ENCODE measurements around the gene SARDH. TPM values are rescaled to one million over a fixed set of nuclear protein-coding genes. Genes with fewer than 3 reads are reported as not detected.

The SARDH gene
- total RNA-seq, 3 donors from 2014 or later: 0.23 to 2.1 (median 0.46) TPM

GRCh38 chr9:133762488-133763271 is 24.5 kb upstream of the SARDH start:
- H3K9me3 ChIP-seq: peaks cover 9% of the 10 kb centered on the region
- H3K36me3 ChIP-seq (ENCODE audit: low read depth): no peaks in the 10 kb centered on the region
- no peak for DNase-seq
- TF ChIP-seq CTCF (IDR thresholded peaks at IDR 0.05): no peak
- intact Hi-C loops (cut with DNase I, micrococcal nuclease): no loop called here
- ATAC-seq: no peak
- H3K4me3 ChIP-seq: no peak overlapping the region
- H3K4me1 ChIP-seq (ENCODE audit: low read depth): no peaks in the 10 kb centered on the region

DNA sequence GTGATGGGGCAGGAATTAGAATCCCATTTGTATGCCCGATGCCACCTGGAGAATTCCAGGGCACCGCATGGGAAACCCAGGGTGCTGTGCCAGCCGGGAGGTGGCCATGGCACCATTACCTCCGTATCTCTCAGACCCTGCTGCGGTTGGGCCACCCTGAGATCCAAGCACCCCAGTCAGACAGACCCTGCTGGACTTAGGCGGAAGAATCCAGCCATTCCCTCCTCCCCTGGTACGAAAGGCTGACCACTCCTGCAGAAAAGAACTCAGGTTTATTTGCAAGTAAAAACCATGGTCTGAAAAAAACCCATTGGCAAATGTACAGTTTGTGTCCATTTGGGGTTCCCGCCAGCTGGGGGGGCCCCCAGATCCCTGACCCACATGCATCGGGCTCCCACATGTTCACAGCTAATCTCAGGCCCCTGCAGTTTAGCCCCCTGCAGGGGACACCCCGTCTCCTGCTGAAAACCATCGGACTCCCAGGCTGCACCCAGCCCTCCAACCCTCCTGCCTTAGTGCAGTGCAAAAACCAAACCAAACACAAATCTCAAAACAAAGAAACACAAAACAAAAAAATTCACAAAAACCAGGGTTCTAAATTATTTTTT is 23.6 kb upstream of the SARDH start:
- intact Hi-C loops (cut with DNase I, micrococcal nuclease): no loop called here
- ATAC-seq: no peak

GRCh38 chr9:133760713-133761290 is 22.6 kb upstream of the SARDH start:
- H3K4me3 ChIP-seq: no peak overlapping the region
- no peak for TF ChIP-seq CTCF (IDR thresholded peaks at IDR 0.05)
- no peaks in the 10 kb centered on the region for H3K4me1 ChIP-seq (ENCODE audit: low read depth)
- no peaks in the 10 kb centered on the region for H3K36me3 ChIP-seq (ENCODE audit: low read depth)
- ATAC-seq (no peak), DNase-seq (no peak)
- intact Hi-C loops (cut with DNase I, micrococcal nuclease): no loop called here
- H3K9me3 ChIP-seq: no peaks in the 10 kb centered on the region

More for the DNA sequence above, 23.6 kb upstream of the SARDH start:
- TF ChIP-seq CTCF (IDR thresholded peaks at IDR 0.05): no peak
- Histone ChIP-seq H3K9me3 (no peaks in the 10 kb centered on the region), H3K4me1 (ENCODE audit: low read depth) (no peaks in the 10 kb centered on the region), H3K4me3 (no peak overlapping the region), H3K36me3 (ENCODE audit: low read depth) (no peaks in the 10 kb centered on the region)
- no peak for DNase-seq

- TF ChIP-seq CTCF (IDR thresholded peaks at IDR 0.05): no peak
- H3K9me3 ChIP-seq: no peaks in the 10 kb centered on the region
- DNase-seq: no peak
- intact Hi-C loops (cut with DNase I, micrococcal nuclease): no loop called here
- H3K36me3 ChIP-seq (ENCODE audit: low read depth): no peaks in the 10 kb centered on the region
- no peak for ATAC-seq
- no peak overlapping the region for H3K4me3 ChIP-seq
- no peaks in the 10 kb centered on the region for H3K4me1 ChIP-seq (ENCODE audit: low read depth)
Measured at GRCh38 chr9:133759946-133760345, 21.8 kb upstream of the SARDH start.

DNA sequence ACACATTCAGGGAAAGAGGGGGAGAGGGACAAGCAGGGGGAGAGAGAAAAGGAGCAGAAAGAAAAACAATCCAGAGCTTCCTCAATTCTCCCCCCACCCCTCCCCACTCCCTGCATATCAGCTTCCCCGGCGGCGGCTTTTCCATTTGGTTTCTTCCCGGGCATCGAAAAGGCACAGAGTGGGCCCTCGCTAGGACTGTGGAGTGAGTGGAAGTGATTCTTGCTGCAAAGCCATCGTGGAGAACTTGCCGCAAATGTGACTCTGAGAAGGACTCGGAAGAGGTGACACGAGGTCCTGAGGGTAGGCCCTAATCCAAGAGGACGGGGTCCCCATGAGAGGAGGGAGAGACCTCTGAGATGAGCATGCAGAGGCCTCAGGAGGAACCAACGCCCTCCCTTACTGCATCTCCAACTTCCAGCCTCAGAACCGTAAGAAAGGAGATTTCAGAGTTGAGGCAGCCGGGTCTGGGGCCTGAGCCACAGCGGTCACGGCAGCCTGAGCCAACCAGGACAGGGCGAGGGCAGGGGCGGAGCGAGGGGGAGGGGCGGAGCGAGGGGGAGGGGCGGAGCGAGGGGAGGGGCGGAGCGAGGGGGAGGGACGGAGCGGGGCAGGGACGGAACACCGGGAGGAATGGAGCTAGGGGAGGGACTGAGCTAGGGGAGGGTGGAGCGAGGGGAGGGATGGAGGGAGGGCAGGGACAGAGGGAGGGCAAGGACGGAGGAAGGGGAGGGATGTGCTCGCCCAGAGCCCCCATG is 21.2 kb upstream of the SARDH start:
- no peak for TF ChIP-seq CTCF (IDR thresholded peaks at IDR 0.05)
- ATAC-seq (peak; percentile 46), DNase-seq (peak in 1 of 3 donors; percentile 30)
- H3K36me3 ChIP-seq (ENCODE audit: low read depth): no peaks in the 10 kb centered on the region
- no peaks in the 10 kb centered on the region for H3K9me3 ChIP-seq
- intact Hi-C loops (cut with DNase I, micrococcal nuclease): no loop called here
- H3K4me1 ChIP-seq (ENCODE audit: low read depth): no peaks in the 10 kb centered on the region
- H3K4me3 ChIP-seq: no peak overlapping the region
